DND-41 (cell line): ENCODE data around the gene GABBR2.

ENCODE experiments used
- ATAC-seq: fragments of 200-7000 bp; cut with Tn5 transposase; 3 replicates; pipeline ENCODE4 v1.9.1; 2021; ENCODE audit warnings: low read depth; ENCODE audit not compliant: insufficient read depth
- DNase-seq: peaks from one replicate; pipeline ENCODE4 v3.0.0-alpha.2; 2020
- H2AFZ ChIP-seq: 2 replicates; pipeline ENCODE4 v1.6.0; 2012; ENCODE audit warnings: low read depth, low read length
- H3K27ac ChIP-seq: 2 replicates; pipeline ENCODE4 v1.5.1; 2012; ENCODE audit warnings: low read length, inconsistent platforms
- H3K27me3 ChIP-seq: fragments of 200-600 bp; sonication (generic); 2 replicates; pipeline ENCODE4 v1.6.0; 2012; ENCODE audit warnings: low read length, mild to moderate bottlenecking, inconsistent platforms; ENCODE audit not compliant: insufficient read depth, poor library complexity
- H3K36me3 ChIP-seq: 2 replicates; pipeline ENCODE4 v1.5.1; 2012; ENCODE audit warnings: low read length, inconsistent platforms; ENCODE audit not compliant: insufficient read depth
- H3K4me1 ChIP-seq: 2 replicates; pipeline ENCODE4 v1.5.1; 2012; ENCODE audit warnings: mild to moderate bottlenecking, low read length; ENCODE audit not compliant: insufficient read depth
- H3K4me2 ChIP-seq: 2 replicates; pipeline ENCODE4 v1.6.0; 2012; ENCODE audit warnings: mild to moderate bottlenecking, moderate library complexity, low read length, inconsistent platforms; ENCODE audit not compliant: insufficient read depth
- H3K4me3 ChIP-seq, 2 experiments: fragments of 200-600 bp in 1 of 2; shearing (Covaris generic) in 1 of 2; 2 replicates each; pipeline ENCODE4 v1.5.1; 2012 to 2016; ENCODE audit warnings: inconsistent platforms in 2 of 2, low read length in 2 of 2, mild to moderate bottlenecking in 2 of 2, low read depth in 1 of 2, moderate library complexity in 1 of 2
- H3K79me2 ChIP-seq: 2 replicates; pipeline ENCODE4 v1.6.0; 2012; ENCODE audit warnings: low read length, inconsistent platforms; ENCODE audit not compliant: insufficient read depth
- H3K9ac ChIP-seq: 2 replicates; pipeline ENCODE4 v1.6.0; 2012; ENCODE audit warnings: low read depth, mild to moderate bottlenecking, inconsistent platforms, low read length, moderate library complexity
- H3K9me3 ChIP-seq: 2 replicates; pipeline ENCODE4 v1.5.1; 2012; ENCODE audit warnings: low read length, moderate library complexity, mild to moderate bottlenecking, inconsistent platforms; ENCODE audit not compliant: insufficient read depth, severe bottlenecking
- H4K20me1 ChIP-seq: 2 replicates; pipeline ENCODE4 v1.6.0; 2012; ENCODE audit warnings: low read length; ENCODE audit not compliant: insufficient read depth
- CTCF ChIP-seq: IDR thresholded peaks from 2 replicates; pipeline ENCODE4 v1.5.1; 2012; ENCODE audit warnings: borderline replicate concordance, low read length, moderate library complexity, mild to moderate bottlenecking; ENCODE audit not compliant: poor library complexity, severe bottlenecking; ENCODE audit errors: extremely low read depth
- EZH2 ChIP-seq: IDR thresholded peaks from 3 replicates; pipeline ENCODE4 v1.6.1; 2012; ENCODE audit warnings: borderline replicate concordance, low read depth, mild to moderate bottlenecking, moderate library complexity, low read length, inconsistent platforms; ENCODE audit not compliant: severe bottlenecking

GABBR2 gene

GRCh38 chr9:98625728-98626127 is 83.0 kb downstream of the GABBR2 start:
- Histone ChIP-seq H3K4me2 (no peak overlapping the region), H3K9me3 (no peaks in the 10 kb centered on the region), H3K4me3 (no peak overlapping the region), H3K79me2 (no peaks in the 10 kb centered on the region), H3K27me3 (peaks cover 17% of the 10 kb centered on the region), H3K9ac (no peak overlapping the region), H4K20me1 (no peaks in the 10 kb centered on the region), H2AFZ (no peak overlapping the region), H3K27ac (no peak overlapping the region), H3K4me1 (no peaks in the 10 kb centered on the region), H3K36me3 (no peaks in the 10 kb centered on the region)
- TF ChIP-seq CTCF (no peak), EZH2 (no peak)
- ATAC-seq (no peak), DNase-seq (no peak)

DNA sequence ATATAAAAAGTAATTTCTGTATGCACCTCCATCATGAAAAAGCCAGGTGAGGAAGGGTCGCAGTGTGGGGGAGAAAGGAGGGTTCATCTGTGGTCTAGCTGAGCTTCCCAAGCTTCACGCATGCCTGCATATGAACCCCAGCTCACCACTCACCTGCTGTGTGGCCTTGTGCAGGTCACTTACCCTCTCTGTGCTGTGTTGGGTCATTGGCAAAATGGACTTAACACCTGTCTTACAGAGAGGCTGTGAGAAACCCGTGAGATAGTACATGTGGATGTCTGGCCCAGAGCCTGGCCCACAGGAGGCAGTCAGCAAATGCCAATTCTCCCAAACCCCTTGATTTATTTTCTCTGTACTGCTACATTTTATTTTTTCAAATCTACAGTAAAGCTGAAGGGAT is 88.9 kb downstream of the GABBR2 start:
- ATAC-seq = no peak
- Histone ChIP-seq H3K9me3 (no peaks in the 10 kb centered on the region), H3K4me3 (no peak overlapping the region), H3K36me3 (no peaks in the 10 kb centered on the region), H3K79me2 (no peaks in the 10 kb centered on the region), H4K20me1 (no peaks in the 10 kb centered on the region), H3K27ac (no peak overlapping the region), H3K27me3 (peaks cover 9% of the 10 kb centered on the region), H2AFZ (no peak overlapping the region), H3K9ac (no peak overlapping the region), H3K4me1 (no peaks in the 10 kb centered on the region), H3K4me2 (no peak overlapping the region)
- no peak for DNase-seq
- TF ChIP-seq CTCF (no peak), EZH2 (no peak)

- TF ChIP-seq CTCF (no peak), EZH2 (no peak)
- Histone ChIP-seq H3K4me1 (no peaks in the 10 kb centered on the region), H3K79me2 (no peaks in the 10 kb centered on the region), H3K9me3 (no peaks in the 10 kb centered on the region), H3K9ac (no peak overlapping the region), H2AFZ (no peak overlapping the region), H3K4me3 (no peak overlapping the region), H3K27me3 (peaks cover 3% of the 10 kb centered on the region), H3K4me2 (no peak overlapping the region), H3K36me3 (no peaks in the 10 kb centered on the region), H4K20me1 (no peaks in the 10 kb centered on the region), H3K27ac (no peak overlapping the region)
- ATAC-seq (no peak), DNase-seq (no peak)
Measured at GRCh38 chr9:98615633-98616032, 93.1 kb downstream of the GABBR2 start.

GRCh38 chr9:98614941-98615340 is 93.8 kb downstream of the GABBR2 start:
- no peak for ATAC-seq
- no peak overlapping the region for H3K4me2 ChIP-seq

More at GRCh38 chr9:98614941-98615340, 93.8 kb downstream of the GABBR2 start:
- TF ChIP-seq CTCF = no peak
- TF ChIP-seq EZH2 = no peak
- Histone ChIP-seq H3K9ac (no peak overlapping the region), H3K36me3 (no peaks in the 10 kb centered on the region), H3K4me3 (no peak overlapping the region), H3K79me2 (no peaks in the 10 kb centered on the region), H2AFZ (no peak overlapping the region), H4K20me1 (no peaks in the 10 kb centered on the region), H3K27ac (no peak overlapping the region), H3K4me1 (no peaks in the 10 kb centered on the region), H3K27me3 (peaks cover 2% of the 10 kb centered on the region), H3K9me3 (no peaks in the 10 kb centered on the region)
- DNase-seq = no peak
